Measurements from ENCODE around the gene LHFPL3. TPM values are rescaled to one million over a fixed set of nuclear protein-coding genes. Genes with fewer than 3 reads are reported as not detected.

LHFPL3 gene
- total RNA-seq, 1 experiment from 2014 or later: not detected

DNA sequence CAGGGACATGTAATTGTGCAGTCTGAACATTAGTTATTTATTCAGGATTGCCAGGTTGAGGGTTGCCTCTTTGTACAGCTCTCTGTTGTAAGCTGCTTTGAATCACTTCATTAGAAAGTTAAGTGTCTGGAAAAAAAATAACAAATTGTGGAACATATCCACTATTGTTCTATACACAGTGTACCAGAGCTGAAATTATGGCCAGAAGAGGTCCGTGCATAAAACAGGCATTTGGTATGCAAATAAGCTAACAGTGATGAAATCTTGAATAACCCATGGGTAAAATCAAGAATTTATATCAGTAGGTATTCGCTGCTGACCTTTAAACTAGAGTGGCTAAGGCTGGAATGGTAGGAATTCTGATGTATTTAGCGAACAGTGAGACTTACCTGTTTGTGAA, 152.1 kb downstream of the LHFPL3 start:
- DNase-seq: no peak
- peaks cover 2% of the 10 kb centered on the region for H3K27me3 Mint-ChIP-seq (ENCODE audit: low read depth)
- Histone ChIP-seq H2BK120ac (ENCODE audit: low read depth, low read length, poor library complexity, severe bottlenecking) (no peak overlapping the region), H3T11ph (ENCODE audit: low read length) (no peak overlapping the region), H3K18ac (ENCODE audit: insufficient read length, low read depth, low read length) (no peak overlapping the region), H3K56ac (ENCODE audit: insufficient read length, low read depth, low read length) (no peak overlapping the region), H3K27ac (ENCODE audit: insufficient read length, low read depth, low read length) (no peak overlapping the region), H3K23me2 (ENCODE audit: insufficient read length, low read depth, low read length, poor library complexity, severe bottlenecking) (no peaks in the 10 kb centered on the region), H3K4me2 (ENCODE audit: insufficient read depth, insufficient read length, low read length) (no peak overlapping the region), H2BK5ac (ENCODE audit: insufficient read length, low read length) (no peak overlapping the region), H3K9ac (ENCODE audit: extremely low read depth, insufficient read length, low read length) (no peak overlapping the region), H3K79me1 (ENCODE audit: insufficient read depth, low read depth, low read length, poor library complexity, severe bottlenecking) (no peaks in the 10 kb centered on the region), H3K79me2 (ENCODE audit: insufficient read depth, low read length) (no peaks in the 10 kb centered on the region), H4K20me1 (ENCODE audit: control insufficient read depth, insufficient read depth, insufficient read length) (no peaks in the 10 kb centered on the region), H3K4ac (ENCODE audit: low read depth, low read length) (no peak overlapping the region), H2BK12ac (ENCODE audit: insufficient read length, low read depth, low read length) (no peak overlapping the region), H2BK20ac (ENCODE audit: low read depth, low read length, poor library complexity, severe bottlenecking) (no peak overlapping the region), H3K27me3 (ENCODE audit: insufficient read depth, low read length) (no peaks in the 10 kb centered on the region), H4K91ac (ENCODE audit: insufficient read length, low read depth, low read length) (no peak overlapping the region), H3K4me1 (ENCODE audit: insufficient read depth, low read length) (no peaks in the 10 kb centered on the region), H2BK15ac (ENCODE audit: low read depth, low read length) (no peak overlapping the region), H3K14ac (ENCODE audit: insufficient read depth, low read length) (no peak overlapping the region), H3K23ac (ENCODE audit: insufficient read length, low read depth, low read length) (no peak overlapping the region), H2AFZ (ENCODE audit: low read length) (no peak overlapping the region), H3K9me3 (ENCODE audit: control insufficient read depth, low read depth, low read length) (no peaks in the 10 kb centered on the region), H4K5ac (ENCODE audit: insufficient read length, low read depth, low read length) (no peak overlapping the region), H4K8ac (replicated peaks; ENCODE audit: insufficient read length, low read depth, low read length) (no peak overlapping the region), H2AK5ac (ENCODE audit: insufficient read length, low read length) (no peak overlapping the region)
- H3K36me3 Mint-ChIP-seq (ENCODE audit: insufficient read depth in 1 of 3, low read depth in 3 of 3): peaks cover 0 to 10% (median 0%) of the 10 kb centered on the region in 3 experiments; a peak in 2 of 7 replicates
- peaks cover 0 to under 1% of the 10 kb centered on the region in 2 experiments; a peak in 1 of 5 replicates for H3K9me3 Mint-ChIP-seq
- WGBS (ENCODE audit: extremely low coverage, insufficient read length, low lambda C conversion rate): no CpG with 5 or more reads among the region's 3 CpGs
- H3K4me3 Mint-ChIP-seq: no peak overlapping the region
- TF ChIP-seq, protein P1, sequence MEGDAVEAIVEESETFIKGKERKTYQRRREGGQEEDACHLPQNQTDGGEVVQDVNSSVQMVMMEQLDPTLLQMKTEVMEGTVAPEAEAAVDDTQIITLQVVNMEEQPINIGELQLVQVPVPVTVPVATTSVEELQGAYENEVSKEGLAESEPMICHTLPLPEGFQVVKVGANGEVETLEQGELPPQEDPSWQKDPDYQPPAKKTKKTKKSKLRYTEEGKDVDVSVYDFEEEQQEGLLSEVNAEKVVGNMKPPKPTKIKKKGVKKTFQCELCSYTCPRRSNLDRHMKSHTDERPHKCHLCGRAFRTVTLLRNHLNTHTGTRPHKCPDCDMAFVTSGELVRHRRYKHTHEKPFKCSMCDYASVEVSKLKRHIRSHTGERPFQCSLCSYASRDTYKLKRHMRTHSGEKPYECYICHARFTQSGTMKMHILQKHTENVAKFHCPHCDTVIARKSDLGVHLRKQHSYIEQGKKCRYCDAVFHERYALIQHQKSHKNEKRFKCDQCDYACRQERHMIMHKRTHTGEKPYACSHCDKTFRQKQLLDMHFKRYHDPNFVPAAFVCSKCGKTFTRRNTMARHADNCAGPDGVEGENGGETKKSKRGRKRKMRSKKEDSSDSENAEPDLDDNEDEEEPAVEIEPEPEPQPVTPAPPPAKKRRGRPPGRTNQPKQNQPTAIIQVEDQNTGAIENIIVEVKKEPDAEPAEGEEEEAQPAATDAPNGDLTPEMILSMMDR (conservative IDR thresholded peaks at IDR 0.05): no peak
- H3K27ac Mint-ChIP-seq: no peak overlapping the region
- no peaks in the 10 kb centered on the region for H3K4me1 Mint-ChIP-seq
